ENCODE results near the gene PCSK6. TPM values are rescaled to one million over a fixed set of nuclear protein-coding genes. Genes with fewer than 3 reads are reported as not detected.
A peak's percentile ranks its signal among the peaks of the same experiment; 100 is the strongest.
"Not testable (repeated sequence)": the region's sequence is repeated elsewhere in the genome, so short reads cannot be mapped to it uniquely, and the experiment has no call there.

The PCSK6 gene
- total RNA-seq, 2 experiments from 2014 or later = 0.25 to 0.64 TPM

GRCh38 chr15:101303408-101303807, 186.1 kb downstream of the PCSK6 start:
- Mint-ChIP-seq H3K4me3 (no peak overlapping the region), H3K4me1 (ENCODE audit: low read depth) (no peaks in the 10 kb centered on the region), H3K36me3 (ENCODE audit: low read depth) (no peaks in the 10 kb centered on the region), H3K27ac (no peak overlapping the region), H3K9me3 (no peaks in the 10 kb centered on the region), H3K27me3 (ENCODE audit: low read depth) (no peaks in the 10 kb centered on the region)
- CTCF ChIA-PET = interaction anchor here (1.2 to 1.5 kb wide), 2 partner anchors 17 to 198 kb away, joined by 5 to 6 read pairs; no protein-coding TSS in a partner anchor
- no peak for DNase-seq
- intact Hi-C loops (cut with micrococcal nuclease) = no loop called here

- CTCF ChIA-PET = interaction anchor here (0.7 to 10.3 kb wide), 4 partner anchors 7 to 344 kb away, joined by 3 to 45 read pairs (median 6); no protein-coding TSS in a partner anchor
- no peak for DNase-seq
- Mint-ChIP-seq H3K4me1 (ENCODE audit: low read depth) (peaks cover 23% of the 10 kb centered on the region), H3K9me3 (no peaks in the 10 kb centered on the region), H3K27me3 (ENCODE audit: low read depth) (no peaks in the 10 kb centered on the region), H3K36me3 (ENCODE audit: low read depth) (peaks cover 20% of the 10 kb centered on the region), H3K27ac (no peak overlapping the region), H3K4me3 (peak overlapping the region; percentile 92)
- intact Hi-C loops (cut with micrococcal nuclease) = loop anchor here (10.0 kb wide), 1 partner anchor 428 kb away; the partner anchor contains the start of gene TARS3
Observed at GRCh38 chr15:101296418-101297405, 192.8 kb downstream of the PCSK6 start.

- Mint-ChIP-seq H3K4me3 (peak overlapping the region; percentile 92), H3K27me3 (ENCODE audit: low read depth) (no peaks in the 10 kb centered on the region), H3K36me3 (ENCODE audit: low read depth) (peaks cover 24% of the 10 kb centered on the region), H3K27ac (peak overlapping the region; percentile 83), H3K9me3 (no peaks in the 10 kb centered on the region), H3K4me1 (ENCODE audit: low read depth) (peaks cover 31% of the 10 kb centered on the region)
- peak; percentile 16 for DNase-seq
- CTCF ChIA-PET = interaction anchor here (0.6 to 10.3 kb wide), 7 partner anchors 21 to 359 kb away, joined by 3 to 45 read pairs (median 3); no protein-coding TSS in a partner anchor
- intact Hi-C loops (cut with micrococcal nuclease) = loop anchor here (1.0 to 10.0 kb wide), 4 partner anchors 18 to 429 kb away; partner anchors contain the start of genes SELENOS and TARS3
Observed at GRCh38 chr15:101295607-101296161, 193.8 kb downstream of the PCSK6 start.

- Mint-ChIP-seq H3K4me3 (peak within 1 kb of the TSS; percentile 92), H3K27ac (peak within 1 kb of the TSS; percentile 92), H3K9me3 (no peaks in the 10 kb centered on the region), H3K36me3 (ENCODE audit: low read depth) (peaks cover 27% of the 10 kb centered on the region), H3K27me3 (ENCODE audit: low read depth) (no peaks in the 10 kb centered on the region), H3K4me1 (ENCODE audit: low read depth) (peaks cover 38% of the 10 kb centered on the region)
- CTCF ChIA-PET = interaction anchor here (0.6 to 10.3 kb wide), 9 partner anchors 10 to 360 kb away, joined by 3 to 45 read pairs (median 4); no protein-coding TSS in a partner anchor
- intact Hi-C loops (cut with micrococcal nuclease) = loop anchor here (1.0 to 10.0 kb wide), 7 partner anchors 18 to 693 kb away; partner anchors contain the start of genes ASB7, LINS1, SELENOS and TARS3
- DNase-seq = peak; percentile 97
Observed at GRCh38 chr15:101294731-101295606, 194.5 kb downstream of the PCSK6 start, which contains the start of gene SNRPA1. Gene SNRPA1 (minus strand): TSS chr15:101295248. CDS start chr15:101295178, 70 bp downstream.

- H3K27ac Mint-ChIP-seq = peak overlapping the region; percentile 92
- no peaks in the 10 kb centered on the region for H3K9me3 Mint-ChIP-seq
- peaks cover 39% of the 10 kb centered on the region for H3K36me3 Mint-ChIP-seq (ENCODE audit: low read depth)
- no peak for DNase-seq
- H3K27me3 Mint-ChIP-seq (ENCODE audit: low read depth) = no peaks in the 10 kb centered on the region
- H3K4me1 Mint-ChIP-seq (ENCODE audit: low read depth) = peaks cover 50% of the 10 kb centered on the region
- CTCF ChIA-PET = interaction anchor here (0.8 to 10.3 kb wide), 3 partner anchors 27 to 348 kb away, joined by 3 to 45 read pairs (median 3); no protein-coding TSS in a partner anchor
- intact Hi-C loops (cut with micrococcal nuclease) = loop anchor here (5.0 to 10.0 kb wide), 2 partner anchors 432 to 691 kb away; partner anchors contain the start of genes ASB7, LINS1 and TARS3
- H3K4me3 Mint-ChIP-seq = peak overlapping the region; percentile 92
Observed at GRCh38 chr15:101293122-101293521, 196.4 kb downstream of the PCSK6 start.

GRCh38 chr15:101288905-101289513, 200.5 kb downstream of the PCSK6 start:
- intact Hi-C loops (cut with micrococcal nuclease) = no loop called here
- Mint-ChIP-seq H3K4me3 (no peak overlapping the region), H3K9me3 (no peaks in the 10 kb centered on the region), H3K36me3 (ENCODE audit: low read depth) (peaks cover 63% of the 10 kb centered on the region), H3K27me3 (ENCODE audit: low read depth) (no peaks in the 10 kb centered on the region), H3K4me1 (ENCODE audit: low read depth) (peaks cover 56% of the 10 kb centered on the region), H3K27ac (peak overlapping the region; percentile 29)
- CTCF ChIA-PET = interaction anchor here (0.6 to 3.4 kb wide), 13 partner anchors 9 to 484 kb away, joined by 3 to 28 read pairs (median 4); no protein-coding TSS in a partner anchor
- no peak for DNase-seq

GRCh38 chr15:101287342-101287741, 202.2 kb downstream of the PCSK6 start:
- DNase-seq; intact Hi-C loops (cut with micrococcal nuclease); H3K27me3 Mint-ChIP-seq (ENCODE audit: low read depth); H3K4me3 Mint-ChIP-seq; H3K9me3 Mint-ChIP-seq: not testable (repeated sequence)
- H3K27ac Mint-ChIP-seq = peak overlapping the region; percentile 16
- CTCF ChIA-PET = interaction anchor here (0.6 to 3.4 kb wide), 9 partner anchors 9 to 354 kb away, joined by 3 to 28 read pairs (median 4); no protein-coding TSS in a partner anchor
- H3K36me3 Mint-ChIP-seq (ENCODE audit: low read depth) = peaks cover 61% of the 10 kb centered on the region
- peaks cover 43% of the 10 kb centered on the region for H3K4me1 Mint-ChIP-seq (ENCODE audit: low read depth)

- intact Hi-C loops (cut with micrococcal nuclease) = no loop called here
Observed at GRCh38 chr15:101286471-101287114, 202.9 kb downstream of the PCSK6 start.

GRCh38 chr15:101283931-101284330, 205.6 kb downstream of the PCSK6 start:
- CTCF ChIA-PET = interaction anchor here (2.1 kb wide), 1 partner anchor 10 kb away, joined by 6 read pairs; the partner anchor contains the start of gene SNRPA1
- DNase-seq = no peak
- peaks cover 16% of the 10 kb centered on the region for H3K4me1 Mint-ChIP-seq (ENCODE audit: low read depth)
- H3K36me3 Mint-ChIP-seq (ENCODE audit: low read depth) = peaks cover 51% of the 10 kb centered on the region
- H3K27me3 Mint-ChIP-seq (ENCODE audit: low read depth) = no peaks in the 10 kb centered on the region
- intact Hi-C loops (cut with micrococcal nuclease) = no loop called here
- no peak overlapping the region for H3K4me3 Mint-ChIP-seq
- no peaks in the 10 kb centered on the region for H3K9me3 Mint-ChIP-seq
- H3K27ac Mint-ChIP-seq = no peak overlapping the region

More at GRCh38 chr15:101286471-101287114, 202.9 kb downstream of the PCSK6 start:
- H3K4me1 Mint-ChIP-seq (ENCODE audit: low read depth) = peaks cover 36% of the 10 kb centered on the region
- peaks cover 57% of the 10 kb centered on the region for H3K36me3 Mint-ChIP-seq (ENCODE audit: low read depth)
- H3K27ac Mint-ChIP-seq = peak overlapping the region; percentile 65
- DNase-seq = no peak
- no peaks in the 10 kb centered on the region for H3K27me3 Mint-ChIP-seq (ENCODE audit: low read depth)
- no peak overlapping the region for H3K4me3 Mint-ChIP-seq
- no peaks in the 10 kb centered on the region for H3K9me3 Mint-ChIP-seq
- CTCF ChIA-PET = no interaction called here

- Mint-ChIP-seq H3K4me3 (no peak overlapping the region), H3K4me1 (ENCODE audit: low read depth) (peaks cover 17% of the 10 kb centered on the region), H3K27ac (no peak overlapping the region), H3K27me3 (ENCODE audit: low read depth) (no peaks in the 10 kb centered on the region), H3K36me3 (ENCODE audit: low read depth) (peaks cover 23% of the 10 kb centered on the region), H3K9me3 (no peaks in the 10 kb centered on the region)
- DNase-seq = no peak
- CTCF ChIA-PET = interaction anchor here (1.0 kb wide), 1 partner anchor 8 kb away, joined by 3 read pairs; no protein-coding TSS in a partner anchor
- intact Hi-C loops (cut with micrococcal nuclease) = no loop called here
Observed at GRCh38 chr15:101280007-101280406, 209.5 kb downstream of the PCSK6 start.

Measured in activated naive CD4-positive, alpha-beta T cell treated with anti-CD3 and anti-CD28 coated beads for 36 hours (primary cell).